Right atrium auricular region (tissue), 2 donors: ENCODE measurements around the gene CCN6. TPM values are rescaled to one million over a fixed set of nuclear protein-coding genes. Genes with fewer than 3 reads are reported as not detected.

Experiments
- DNase-seq: peaks from one replicate; pipeline ENCODE4 v3.0.0-alpha.2; 2019; ENCODE audit warnings: low spot score
- H3K27ac ChIP-seq, 2 donors: fragments of 200-600 bp; sonication (generic); 1 replicate in 1 of 2; 2 replicates in 1 of 2; pipeline ENCODE4 v1.5.1; 2016 to 2019
- H3K27me3 ChIP-seq, 2 donors: fragments of 200-600 bp; sonication (generic); one replicate each; pipeline versions ENCODE4 v1.5.1 to v1.6.0; 2017 to 2019
- H3K36me3 ChIP-seq: fragments of 200-600 bp; sonication (generic); one replicate; pipeline ENCODE4 v1.5.1; 2016
- H3K4me1 ChIP-seq, 2 donors: fragments of 200-600 bp; sonication (generic); one replicate each; pipeline versions ENCODE4 v1.5.1 to v1.6.0; 2017 to 2019
- H3K4me3 ChIP-seq, 2 donors: fragments of 200-600 bp; sonication (generic); 1 replicate in 1 of 2; 2 replicates in 1 of 2; pipeline ENCODE4 v1.5.1; 2017 to 2019; ENCODE audit warnings: mild to moderate bottlenecking in 1 of 2, moderate library complexity in 1 of 2
- H3K9me3 ChIP-seq, 2 donors: fragments of 200-600 bp; sonication (generic); one replicate each; pipeline ENCODE4 v1.5.1; 2019
- total RNA-seq, 2 donors: library from RNA; depleted of rRNA; stranded (reverse); fragments of >200 nt; gene quantifications; one replicate each; pipeline ENCODE4 v1.1.0, GENCODE V29; 2016
- TF ChIP-seq, protein P1 (sequence below), 2 donors: fragments of 200-600 bp; sonication (generic); IDR thresholded peaks; one replicate each; pipeline ENCODE4 v1.5.1; 2019; ENCODE audit warnings: antibody characterized with exemption in 2 of 2

The CCN6 gene
- total RNA-seq, 2 donors from 2014 or later = not detected

- peaks cover 0 to 21% of the 10 kb centered on the region in 2 donors for H3K4me1 ChIP-seq
- H3K36me3 ChIP-seq = no peaks in the 10 kb centered on the region
- H3K27me3 ChIP-seq = no peaks in the 10 kb centered on the region
- TF ChIP-seq, protein P1, sequence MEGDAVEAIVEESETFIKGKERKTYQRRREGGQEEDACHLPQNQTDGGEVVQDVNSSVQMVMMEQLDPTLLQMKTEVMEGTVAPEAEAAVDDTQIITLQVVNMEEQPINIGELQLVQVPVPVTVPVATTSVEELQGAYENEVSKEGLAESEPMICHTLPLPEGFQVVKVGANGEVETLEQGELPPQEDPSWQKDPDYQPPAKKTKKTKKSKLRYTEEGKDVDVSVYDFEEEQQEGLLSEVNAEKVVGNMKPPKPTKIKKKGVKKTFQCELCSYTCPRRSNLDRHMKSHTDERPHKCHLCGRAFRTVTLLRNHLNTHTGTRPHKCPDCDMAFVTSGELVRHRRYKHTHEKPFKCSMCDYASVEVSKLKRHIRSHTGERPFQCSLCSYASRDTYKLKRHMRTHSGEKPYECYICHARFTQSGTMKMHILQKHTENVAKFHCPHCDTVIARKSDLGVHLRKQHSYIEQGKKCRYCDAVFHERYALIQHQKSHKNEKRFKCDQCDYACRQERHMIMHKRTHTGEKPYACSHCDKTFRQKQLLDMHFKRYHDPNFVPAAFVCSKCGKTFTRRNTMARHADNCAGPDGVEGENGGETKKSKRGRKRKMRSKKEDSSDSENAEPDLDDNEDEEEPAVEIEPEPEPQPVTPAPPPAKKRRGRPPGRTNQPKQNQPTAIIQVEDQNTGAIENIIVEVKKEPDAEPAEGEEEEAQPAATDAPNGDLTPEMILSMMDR (IDR thresholded peaks at IDR 0.05) = no peak
- no peak overlapping the region for H3K4me3 ChIP-seq
- DNase-seq = no peak
- H3K27ac ChIP-seq = no peak overlapping the region
- H3K9me3 ChIP-seq = peaks cover 0 to 7% of the 10 kb centered on the region in 2 donors
Measured at GRCh38 chr6:112022749-112023148, 31.2 kb upstream of the CCN6 start.

- TF ChIP-seq, protein P1 (IDR thresholded peaks at IDR 0.05) = no peak
- H3K36me3 ChIP-seq = no peaks in the 10 kb centered on the region
Measured at GRCh38 chr6:112024464-112024863, 29.4 kb upstream of the CCN6 start.

GRCh38 chr6:112026933-112027332 is 27.0 kb upstream of the CCN6 start:
- Histone ChIP-seq H3K4me3 (no peak overlapping the region), H3K27ac (no peak overlapping the region), H3K4me1 (no peaks in the 10 kb centered on the region), H3K27me3 (no peaks in the 10 kb centered on the region), H3K36me3 (no peaks in the 10 kb centered on the region), H3K9me3 (peaks cover 0 to 7% of the 10 kb centered on the region in 2 donors)
- TF ChIP-seq, protein P1 (IDR thresholded peaks at IDR 0.05) = no peak
- no peak for DNase-seq

More at GRCh38 chr6:112024464-112024863, 29.4 kb upstream of the CCN6 start:
- peaks cover 0 to 7% of the 10 kb centered on the region in 2 donors for H3K9me3 ChIP-seq
- no peak overlapping the region for H3K27ac ChIP-seq
- no peak overlapping the region for H3K4me3 ChIP-seq
- peaks cover 0 to 4% of the 10 kb centered on the region in 2 donors for H3K4me1 ChIP-seq
- no peaks in the 10 kb centered on the region for H3K27me3 ChIP-seq
- no peak for DNase-seq

GRCh38 chr6:112027942-112028674 is 25.8 kb upstream of the CCN6 start:
- H3K27ac ChIP-seq = no peak overlapping the region
- no peaks in the 10 kb centered on the region for H3K4me1 ChIP-seq
- TF ChIP-seq, protein P1 (IDR thresholded peaks at IDR 0.05) = no peak
- no peak for DNase-seq
- H3K4me3 ChIP-seq = no peak overlapping the region
- peaks cover 0 to 7% of the 10 kb centered on the region in 2 donors for H3K9me3 ChIP-seq
- no peaks in the 10 kb centered on the region for H3K27me3 ChIP-seq
- H3K36me3 ChIP-seq = no peaks in the 10 kb centered on the region

- peak; percentile 67 for DNase-seq
- TF ChIP-seq, protein P1 (IDR thresholded peaks at IDR 0.05) = peak; percentile 49 to 75
- peak overlapping the region in 1 of 2 donors; percentile 50 for H3K27ac ChIP-seq
Measured at GRCh38 chr6:112029045-112029822, 24.7 kb upstream of the CCN6 start.

More at GRCh38 chr6:112029045-112029822, 24.7 kb upstream of the CCN6 start:
- Histone ChIP-seq H3K4me3 (no peak overlapping the region), H3K9me3 (no peaks in the 10 kb centered on the region), H3K36me3 (no peaks in the 10 kb centered on the region), H3K27me3 (no peaks in the 10 kb centered on the region), H3K4me1 (no peaks in the 10 kb centered on the region)
